HUES64 (cell line): ENCODE measurements around the gene PEX5L. TPM values are rescaled to one million over a fixed set of nuclear protein-coding genes. Genes with fewer than 3 reads are reported as not detected.
A peak's percentile ranks its signal among the peaks of the same experiment; 100 is the strongest.

ENCODE experiments used
- H3K27ac ChIP-seq: 2 replicates; pipeline ENCODE4 v1.7.0; 2013; ENCODE audit warnings: low read depth, low read length, inconsistent platforms
- H3K27me3 ChIP-seq: 2 replicates; pipeline ENCODE4 v1.6.1; 2013; ENCODE audit warnings: mild to moderate bottlenecking, low read length; ENCODE audit not compliant: insufficient read depth
- H3K36me3 ChIP-seq: 2 replicates; pipeline ENCODE4 v1.6.1; 2013; ENCODE audit warnings: mild to moderate bottlenecking, low read length; ENCODE audit not compliant: insufficient read depth
- H3K4me1 ChIP-seq: 2 replicates; pipeline ENCODE4 v1.6.1; 2013; ENCODE audit warnings: mild to moderate bottlenecking, low read length, moderate library complexity; ENCODE audit not compliant: insufficient read depth
- H3K4me3 ChIP-seq: 2 replicates; pipeline ENCODE4 v1.5.1; 2013; ENCODE audit warnings: mild to moderate bottlenecking, low read length, moderate library complexity
- H3K9ac ChIP-seq: 2 replicates; pipeline ENCODE4 v1.6.1; 2013; ENCODE audit warnings: mild to moderate bottlenecking, low read depth, low read length
- H3K9me3 ChIP-seq: 2 replicates; pipeline ENCODE4 v1.6.1; 2013; ENCODE audit warnings: low read depth, low read length; ENCODE audit not compliant: insufficient read depth
- WGBS: fragments of 150-250, 120-280 bp; methylation state at CpG from one replicate; pipeline ENCODE4 v1.1.7; 2013; ENCODE audit warnings: missing lambda C conversion rate; 5-methylcytosine and 5-hydroxymethylcytosine counted together
- polyA plus RNA-seq, 2 experiments: library from polyadenylated mRNA; stranded (reverse); fragments of 50-300 nt; gene quantifications; one replicate each; pipeline ENCODE4 v1.2.3, GENCODE V29; 2013

PEX5L gene, protein sequence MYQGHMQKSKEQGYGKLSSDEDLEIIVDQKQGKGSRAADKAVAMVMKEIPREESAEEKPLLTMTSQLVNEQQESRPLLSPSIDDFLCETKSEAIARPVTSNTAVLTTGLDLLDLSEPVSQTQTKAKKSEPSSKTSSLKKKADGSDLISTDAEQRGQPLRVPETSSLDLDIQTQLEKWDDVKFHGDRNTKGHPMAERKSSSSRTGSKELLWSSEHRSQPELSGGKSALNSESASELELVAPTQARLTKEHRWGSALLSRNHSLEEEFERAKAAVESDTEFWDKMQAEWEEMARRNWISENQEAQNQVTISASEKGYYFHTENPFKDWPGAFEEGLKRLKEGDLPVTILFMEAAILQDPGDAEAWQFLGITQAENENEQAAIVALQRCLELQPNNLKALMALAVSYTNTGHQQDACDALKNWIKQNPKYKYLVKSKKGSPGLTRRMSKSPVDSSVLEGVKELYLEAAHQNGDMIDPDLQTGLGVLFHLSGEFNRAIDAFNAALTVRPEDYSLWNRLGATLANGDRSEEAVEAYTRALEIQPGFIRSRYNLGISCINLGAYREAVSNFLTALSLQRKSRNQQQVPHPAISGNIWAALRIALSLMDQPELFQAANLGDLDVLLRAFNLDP
- polyA plus RNA-seq (2013, experiment 1 of 2), result 0.90 TPM
- polyA plus RNA-seq (2013, experiment 2 of 2), result 1.0 TPM

DNA sequence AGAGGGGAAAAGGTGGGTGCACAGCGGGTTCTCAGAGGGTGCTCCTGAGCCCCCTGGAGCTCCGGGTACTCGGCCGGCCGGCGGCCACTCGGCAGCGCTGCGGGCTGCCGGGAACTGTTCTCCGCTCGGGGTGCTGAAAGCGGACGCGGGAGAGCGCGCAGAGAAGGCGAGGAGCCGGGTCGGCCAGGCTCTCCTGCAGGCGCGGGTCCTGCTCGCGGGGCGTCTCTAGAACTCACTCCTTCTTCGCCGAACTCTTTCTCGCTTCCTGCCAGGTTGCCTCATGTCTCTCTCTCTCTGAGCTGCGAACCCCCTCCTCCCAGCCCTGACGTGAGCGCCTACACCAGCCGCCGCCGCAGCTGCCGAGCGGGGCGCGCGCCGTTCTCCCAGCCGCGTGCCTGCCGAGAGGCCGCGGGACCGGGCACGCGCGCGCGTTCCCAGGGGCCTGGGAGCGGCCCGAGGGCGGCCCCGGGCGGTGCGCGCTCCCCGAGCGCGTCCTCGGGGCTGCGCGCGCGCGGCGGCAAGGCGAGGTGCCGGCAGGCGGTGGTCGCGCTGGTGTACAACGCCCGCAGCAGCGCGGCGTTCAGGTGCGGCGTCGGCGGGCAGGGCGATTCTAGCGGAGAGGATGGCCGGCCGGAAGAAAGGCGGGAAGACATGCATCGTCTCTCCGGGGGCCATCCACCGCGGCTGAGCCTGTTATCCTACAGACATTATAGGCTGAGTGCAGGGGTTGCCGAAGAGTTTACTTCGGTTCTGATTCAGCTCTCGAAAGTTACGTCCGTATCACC is at the start of gene PEX5L:
TSS of gene PEX5L (minus strand) at position 267 of the 785 bp plus-strand sequence. CDS start 338 bp downstream, outside the sequence.
- Histone ChIP-seq H3K27me3 (peaks cover 60% of the 10 kb centered on the region), H3K4me3 (peak within 1 kb of the TSS; percentile 66), H3K9ac (peak within 1 kb of the TSS; percentile 62)

DNA sequence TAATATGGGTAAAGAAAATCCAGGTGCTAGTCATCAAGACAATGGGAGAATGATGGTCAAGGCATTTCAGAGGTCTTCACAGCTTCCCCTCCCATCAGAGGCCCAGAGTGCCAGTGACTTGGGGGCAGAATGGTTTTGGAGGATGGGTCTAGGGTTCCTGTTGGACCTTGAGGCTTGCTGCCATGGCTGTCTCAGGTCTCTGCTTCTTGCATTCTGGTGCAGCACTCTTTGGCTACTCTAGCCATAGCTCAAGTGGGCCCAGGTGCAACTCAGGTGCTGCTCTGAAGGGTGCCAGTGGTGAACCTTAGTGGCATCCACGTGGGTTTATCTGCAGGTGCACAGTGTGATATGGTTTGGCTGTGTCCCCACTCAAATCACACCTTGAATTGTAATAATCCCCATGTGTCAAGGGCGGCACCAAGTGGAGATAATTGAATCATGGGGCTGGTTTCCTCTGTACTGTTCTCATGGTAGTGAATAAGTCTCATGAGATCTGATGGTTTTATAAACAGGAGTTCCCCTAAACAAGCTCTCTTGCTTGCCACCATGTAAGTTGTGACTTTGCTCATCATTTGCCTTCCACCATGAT is 48.5 kb upstream of the PEX5L start:
- 78% methylated on average over 2 of the region's 2 CpGs for WGBS
- no peaks in the 10 kb centered on the region for H3K36me3 ChIP-seq
- H3K9ac ChIP-seq, result no peak overlapping the region
- H3K9me3 ChIP-seq, result no peaks in the 10 kb centered on the region
- no peaks in the 10 kb centered on the region for H3K4me1 ChIP-seq
- H3K27me3 ChIP-seq, result no peaks in the 10 kb centered on the region
- no peak overlapping the region for H3K4me3 ChIP-seq
- no peak overlapping the region for H3K27ac ChIP-seq

More for the DNA sequence above, at the start of gene PEX5L:
- Histone ChIP-seq H3K27ac (peak within 1 kb of the TSS; percentile 57; the same call in 1 of the 2 replicates), H3K4me1 (peaks cover 18% of the 10 kb centered on the region), H3K36me3 (no peaks in the 10 kb centered on the region), H3K9me3 (no peaks in the 10 kb centered on the region)
- under 1% methylated on average over 96 of the region's 96 CpGs for WGBS

DNA sequence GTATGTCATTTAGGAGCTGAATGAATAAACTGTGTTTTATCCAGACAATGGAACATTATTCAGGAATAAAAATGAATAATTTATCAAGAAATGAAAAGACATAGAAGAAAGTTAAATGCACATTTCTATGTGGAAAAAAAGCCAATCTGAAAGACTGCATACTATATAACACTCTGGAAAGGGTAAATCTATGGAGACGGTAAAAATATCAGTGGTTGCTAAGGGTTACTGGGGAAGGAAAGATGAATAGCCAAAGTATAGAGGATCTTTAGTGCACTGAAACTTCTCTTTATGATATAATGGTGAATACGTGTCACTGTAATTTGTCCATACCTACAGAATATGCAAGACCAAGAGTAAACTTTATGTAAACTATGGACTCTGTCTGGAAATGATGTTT is 46.0 kb upstream of the PEX5L start:
- WGBS, result 88% methylated on average over 1 of the region's 2 CpGs
- Histone ChIP-seq H3K36me3 (no peaks in the 10 kb centered on the region), H3K9ac (no peak overlapping the region)

DNA sequence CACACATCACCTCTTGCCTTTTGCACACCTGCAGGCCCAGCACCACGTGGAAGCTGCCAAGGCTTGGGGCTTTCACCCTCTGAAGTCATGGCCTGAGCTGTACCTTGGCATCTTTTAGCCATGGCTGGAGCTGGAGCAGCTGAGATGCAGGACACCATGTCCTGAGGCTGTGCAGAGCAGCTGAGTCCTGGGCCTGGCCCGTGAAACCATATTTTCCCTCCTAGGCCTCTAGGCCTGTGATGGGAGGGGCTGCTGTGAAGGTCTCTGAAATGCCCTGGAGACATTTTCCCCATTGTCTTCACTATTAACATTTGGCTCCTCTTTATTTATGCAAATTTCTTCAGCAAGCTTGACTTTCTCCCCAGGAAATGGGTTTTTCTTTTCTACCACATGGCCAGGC is 41.9 kb upstream of the PEX5L start:
- no peak overlapping the region for H3K9ac ChIP-seq
- 65% methylated on average over 2 of the region's 2 CpGs for WGBS
- H3K27ac ChIP-seq, result no peak overlapping the region

More for the DNA sequence above, 46.0 kb upstream of the PEX5L start:
- Histone ChIP-seq H3K27me3 (no peaks in the 10 kb centered on the region), H3K9me3 (no peaks in the 10 kb centered on the region), H3K4me3 (no peak overlapping the region), H3K27ac (no peak overlapping the region), H3K4me1 (no peaks in the 10 kb centered on the region)

DNA sequence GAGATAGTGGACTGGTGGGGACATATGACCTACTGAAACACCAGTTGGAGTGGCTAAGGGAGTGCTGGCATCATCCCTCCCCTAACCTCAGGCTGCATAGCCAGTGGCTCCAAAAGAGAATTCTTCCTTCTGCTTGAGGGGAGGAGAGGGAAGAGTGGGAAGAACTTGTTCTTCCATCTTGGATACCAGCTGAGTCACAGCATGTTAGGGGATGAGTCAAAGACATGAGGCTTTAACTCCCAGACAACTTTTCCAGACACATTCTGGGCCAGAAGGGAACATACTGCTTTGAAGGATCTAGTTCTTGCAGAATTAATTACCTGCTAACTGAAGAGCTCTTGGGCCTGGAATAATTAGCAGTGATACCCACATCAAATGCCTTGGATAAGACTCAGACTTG is 36.8 kb upstream of the PEX5L start:
- Histone ChIP-seq H3K27me3 (no peaks in the 10 kb centered on the region), H3K36me3 (no peaks in the 10 kb centered on the region), H3K4me3 (no peak overlapping the region), H3K9me3 (no peaks in the 10 kb centered on the region), H3K27ac (no peak overlapping the region), H3K9ac (no peak overlapping the region), H3K4me1 (peaks cover 9% of the 10 kb centered on the region)

More for the DNA sequence above, 41.9 kb upstream of the PEX5L start:
- Histone ChIP-seq H3K27me3 (no peaks in the 10 kb centered on the region), H3K9me3 (no peaks in the 10 kb centered on the region), H3K4me3 (no peak overlapping the region), H3K4me1 (no peaks in the 10 kb centered on the region), H3K36me3 (no peaks in the 10 kb centered on the region)

DNA sequence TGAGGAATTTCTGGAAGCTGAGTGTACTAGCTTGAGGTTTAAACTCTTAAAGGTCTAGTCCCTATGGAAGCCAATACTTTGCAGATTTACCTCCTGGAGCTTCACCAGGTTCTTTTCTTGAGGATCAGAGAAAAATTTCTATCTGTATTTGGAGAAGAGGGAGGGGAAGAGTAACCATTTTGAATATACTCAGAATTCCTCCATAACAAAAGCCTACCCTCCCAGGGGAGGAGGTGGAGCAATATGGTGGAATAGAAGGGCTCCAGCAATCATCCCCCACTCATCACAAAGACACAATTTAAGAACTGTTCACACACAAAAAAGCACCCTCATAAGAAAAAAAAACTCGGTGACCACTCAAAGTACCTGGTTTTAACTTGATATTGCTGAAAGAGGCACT is 36.0 kb upstream of the PEX5L start:
- H3K36me3 ChIP-seq, result no peaks in the 10 kb centered on the region
- peaks cover 9% of the 10 kb centered on the region for H3K4me1 ChIP-seq
- H3K4me3 ChIP-seq, result no peak overlapping the region
- WGBS, result 50% methylated on average over 1 of the region's 1 CpG
- H3K9me3 ChIP-seq, result no peaks in the 10 kb centered on the region
- no peak overlapping the region for H3K9ac ChIP-seq
- no peaks in the 10 kb centered on the region for H3K27me3 ChIP-seq
- peak overlapping the region; percentile 56; the same call in 1 of the 2 replicates for H3K27ac ChIP-seq

DNA sequence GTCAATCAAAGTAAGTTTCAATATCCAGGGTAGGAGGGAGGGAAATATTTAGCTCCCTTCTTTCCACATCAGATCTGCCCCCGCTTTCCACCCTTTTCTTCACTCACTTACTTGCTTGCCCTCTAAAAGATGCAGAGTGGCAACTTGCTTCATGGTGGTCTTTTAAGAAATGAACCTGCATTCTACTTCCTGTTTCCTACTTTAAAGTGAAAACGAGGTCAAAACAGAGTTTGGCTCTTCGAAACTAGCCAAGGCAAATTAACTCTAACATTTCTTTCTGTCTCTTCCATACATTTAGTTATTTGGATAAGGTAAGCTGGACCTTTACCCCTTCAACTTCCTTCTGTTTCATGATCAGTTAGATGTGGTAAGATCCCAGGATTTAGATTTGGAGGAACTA is 34.2 kb upstream of the PEX5L start:
- Histone ChIP-seq H3K27ac (no peak overlapping the region), H3K27me3 (no peaks in the 10 kb centered on the region), H3K4me3 (no peak overlapping the region), H3K36me3 (no peaks in the 10 kb centered on the region), H3K9ac (no peak overlapping the region), H3K9me3 (no peaks in the 10 kb centered on the region), H3K4me1 (peaks cover 14% of the 10 kb centered on the region)
- 79% methylated on average over 3 of the region's 3 CpGs for WGBS

DNA sequence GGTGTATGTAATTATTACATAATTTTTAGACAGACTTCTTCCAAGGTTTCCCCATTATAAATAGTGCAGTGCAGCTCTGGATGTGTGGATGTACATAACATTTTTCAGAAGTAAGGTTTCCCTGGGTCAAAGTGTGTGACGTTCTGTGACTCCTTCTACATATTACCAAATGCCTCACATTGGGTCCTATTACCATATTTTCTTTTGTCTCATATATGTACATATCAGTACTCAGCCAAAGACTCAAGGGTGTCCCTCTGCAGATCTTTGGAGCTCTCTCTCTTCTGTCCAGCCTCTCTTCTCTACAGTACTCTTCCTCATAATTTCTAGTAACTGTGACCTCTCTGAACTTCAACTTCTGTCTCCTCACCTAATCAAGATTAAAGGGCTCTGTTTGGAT is 31.3 kb upstream of the PEX5L start:
- H3K27me3 ChIP-seq, result no peaks in the 10 kb centered on the region
- H3K4me1 ChIP-seq, result peaks cover 11% of the 10 kb centered on the region
- H3K27ac ChIP-seq, result no peak overlapping the region
- 100% methylated on average over 1 of the region's 1 CpG for WGBS
- H3K9ac ChIP-seq, result no peak overlapping the region
- no peak overlapping the region for H3K4me3 ChIP-seq
- H3K9me3 ChIP-seq, result no peaks in the 10 kb centered on the region
- no peaks in the 10 kb centered on the region for H3K36me3 ChIP-seq

DNA sequence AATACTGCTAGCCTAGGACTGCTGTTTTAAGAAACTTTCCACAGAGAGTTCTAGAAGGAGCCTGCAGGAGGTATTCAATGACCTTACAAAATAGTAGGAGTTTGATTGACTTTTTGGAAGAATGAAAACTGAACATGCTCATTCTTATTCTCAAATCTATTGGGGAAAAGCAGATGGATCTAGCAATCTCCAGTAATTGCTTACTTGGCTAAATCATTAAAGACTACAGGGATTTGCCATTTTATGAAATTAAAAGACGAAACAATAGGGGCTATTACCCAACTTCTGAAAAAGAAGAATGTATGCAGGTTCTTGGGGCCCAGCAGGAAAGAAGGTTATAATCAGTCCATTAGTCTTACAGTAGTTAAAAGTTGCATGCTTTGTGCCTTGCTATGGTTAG is 29.9 kb upstream of the PEX5L start:
- no peak overlapping the region for H3K9ac ChIP-seq
- H3K27me3 ChIP-seq, result no peaks in the 10 kb centered on the region
- WGBS, result 92% methylated on average over 1 of the region's 1 CpG
- H3K9me3 ChIP-seq, result no peaks in the 10 kb centered on the region
- no peak overlapping the region for H3K4me3 ChIP-seq
- H3K27ac ChIP-seq, result no peak overlapping the region
- peaks cover 5% of the 10 kb centered on the region; the same call in 1 of the 2 replicates for H3K4me1 ChIP-seq
- no peaks in the 10 kb centered on the region for H3K36me3 ChIP-seq

DNA sequence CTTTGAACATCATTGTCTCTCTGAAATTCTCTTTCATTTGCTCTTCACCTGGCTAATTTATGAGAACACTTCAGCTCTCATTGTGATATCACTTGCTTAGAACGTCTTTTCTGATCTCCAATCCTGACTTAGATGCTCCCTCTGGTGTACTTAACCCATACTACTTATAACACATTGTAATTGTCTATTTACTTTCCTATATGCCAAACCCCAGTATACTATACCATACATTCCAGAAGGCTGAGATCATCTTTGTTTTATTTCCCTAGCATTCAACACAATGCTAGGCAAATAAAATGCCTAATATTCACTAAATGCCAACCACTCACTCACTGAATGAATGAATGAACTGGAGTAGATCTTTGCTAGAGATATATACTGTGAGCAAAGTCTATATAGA is 27.0 kb upstream of the PEX5L start:
- Histone ChIP-seq H3K27ac (no peak overlapping the region), H3K4me1 (0 out of 2 replicates have a peak, but pooled peaks cover 5% of the 10 kb centered on the region), H3K36me3 (no peaks in the 10 kb centered on the region), H3K27me3 (no peaks in the 10 kb centered on the region), H3K9ac (no peak overlapping the region), H3K4me3 (no peak overlapping the region), H3K9me3 (no peaks in the 10 kb centered on the region)
- WGBS, result 76% methylated on average over 1 of the region's 1 CpG
